HG03103 (cell line): ENCODE measurements around the gene ZBTB24.
"Not testable (repeated sequence)": the region's sequence is repeated elsewhere in the genome, so short reads cannot be mapped to it uniquely, and the experiment has no call there.

Experiments used
- ATAC-seq: cut with Tn5 transposase; IDR thresholded peaks from one replicate; pipeline ENCODE4 v1.9.1; 2021; ENCODE audit warnings: low read depth; ENCODE audit not compliant: unreplicated experiment

Gene ZBTB24

DNA sequence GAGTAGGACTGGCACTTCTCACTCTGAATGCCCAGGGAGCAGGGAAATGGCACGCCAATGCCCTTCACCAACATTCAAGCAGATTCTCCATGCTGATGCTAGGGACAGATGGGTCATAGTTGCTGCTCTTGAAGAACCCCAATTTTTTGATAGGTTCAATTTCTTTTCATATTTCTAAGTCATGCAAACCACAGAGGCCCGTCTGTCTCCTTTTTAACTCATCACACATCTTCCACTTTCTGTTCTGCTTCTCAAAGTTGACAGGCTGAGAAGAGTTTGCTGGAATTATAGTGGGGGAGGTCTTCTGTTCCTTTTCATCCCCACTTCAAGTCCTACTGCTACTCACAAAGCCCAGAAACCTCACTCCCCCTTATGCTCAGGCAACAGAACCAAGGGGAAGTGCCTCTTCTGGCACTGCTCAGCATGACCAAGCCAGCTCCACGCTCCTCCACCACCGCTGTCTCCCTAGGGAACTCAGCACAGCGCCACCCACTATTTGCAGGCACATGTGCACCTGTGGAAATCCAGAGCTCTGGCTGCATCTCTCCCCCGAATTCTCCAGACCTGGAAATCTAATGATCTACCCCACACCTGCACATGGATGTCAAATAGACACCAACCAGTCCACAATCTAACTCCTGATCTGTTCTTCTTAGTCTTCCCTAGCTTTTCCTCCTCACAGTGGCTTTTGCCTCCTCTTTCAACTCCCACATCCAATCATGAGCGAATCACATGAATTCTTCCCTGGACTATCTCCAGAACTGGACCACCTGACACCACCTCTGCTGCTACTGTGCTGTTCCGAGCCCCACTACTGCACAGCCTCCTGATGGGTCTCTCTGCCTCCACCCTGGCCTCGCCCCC, 10.7 kb downstream of the ZBTB24 start:
- no peak for ATAC-seq

DNA sequence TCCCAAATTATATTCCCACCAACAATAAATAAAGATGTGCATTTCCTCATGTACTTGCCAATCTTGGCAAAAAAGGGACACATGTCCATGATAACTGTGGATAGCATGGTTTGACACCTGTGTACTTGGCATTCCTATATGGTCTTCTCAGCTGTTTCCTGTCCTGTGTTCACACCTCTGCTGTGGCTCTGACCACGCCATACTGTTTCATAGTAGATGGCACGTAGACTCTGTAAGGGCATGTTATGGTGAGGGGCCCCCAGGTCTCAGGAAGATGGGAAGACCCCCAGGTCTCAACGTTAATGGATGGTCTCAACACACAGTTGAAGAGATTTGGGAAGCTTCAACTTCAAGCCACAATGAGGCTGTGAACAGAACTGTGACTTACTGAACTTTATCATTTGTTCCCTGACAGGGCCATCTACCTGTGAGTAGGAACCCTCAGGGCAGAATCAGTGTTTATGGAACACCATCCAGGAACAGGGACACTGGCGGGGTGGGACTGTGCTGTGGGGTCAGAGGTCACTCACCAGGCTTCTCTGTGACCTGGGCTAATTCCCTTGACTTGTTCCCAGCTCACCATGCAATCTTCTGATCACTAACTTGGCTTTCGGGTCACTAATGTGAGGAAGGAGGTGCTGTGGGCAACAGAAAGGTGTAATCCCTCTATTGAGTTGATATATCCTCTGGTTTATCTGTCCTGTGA, 11.8 kb downstream of the ZBTB24 start:
- no peak for ATAC-seq

DNA sequence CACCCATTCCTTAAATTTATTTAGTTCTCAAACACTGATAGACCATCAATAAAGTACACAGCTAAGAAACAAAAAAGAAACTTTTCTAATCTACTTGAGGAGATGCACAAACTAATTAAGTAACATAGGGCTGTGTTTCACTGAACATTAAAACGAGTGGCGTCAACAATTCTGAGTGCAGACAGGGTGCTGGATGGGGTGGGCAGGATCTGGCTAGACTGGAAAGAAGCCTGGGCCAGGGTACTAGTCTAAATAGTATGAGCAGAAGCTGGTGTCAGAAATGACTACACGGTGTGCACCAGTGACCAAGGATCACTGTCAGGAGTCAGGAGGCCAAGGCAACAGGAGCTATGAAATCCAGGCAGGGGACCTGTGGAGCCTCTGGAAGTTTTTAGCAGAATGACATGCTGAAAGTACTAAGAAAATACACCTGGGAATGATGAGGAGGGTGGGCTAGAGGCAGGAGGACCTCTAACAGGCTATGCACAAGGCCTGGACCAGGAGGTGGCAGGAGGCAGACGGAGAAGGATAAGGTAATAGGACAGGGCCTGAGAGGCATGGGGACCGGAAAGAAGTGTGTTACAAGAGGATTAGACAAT, 13.3 kb downstream of the ZBTB24 start:
- no peak for ATAC-seq

DNA sequence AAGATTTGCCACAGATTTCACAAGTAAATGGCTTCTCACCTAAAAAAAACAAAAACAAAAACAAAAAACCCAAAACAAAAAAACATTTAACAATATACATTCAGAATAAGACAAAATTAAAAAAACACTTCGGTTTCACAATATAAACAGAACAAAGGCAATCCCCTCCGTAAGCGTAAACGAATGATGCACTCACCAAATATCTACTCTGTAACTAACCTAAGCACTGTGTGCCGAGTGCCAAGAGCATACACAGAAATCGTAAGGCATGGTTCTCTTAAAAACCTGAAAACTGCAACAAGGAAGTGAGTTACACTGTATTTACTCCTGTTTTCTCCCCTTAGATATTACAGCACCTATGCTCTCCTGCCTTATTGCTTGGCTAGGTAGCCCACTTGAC, 15.3 kb downstream of the ZBTB24 start:
- no peak for ATAC-seq

DNA sequence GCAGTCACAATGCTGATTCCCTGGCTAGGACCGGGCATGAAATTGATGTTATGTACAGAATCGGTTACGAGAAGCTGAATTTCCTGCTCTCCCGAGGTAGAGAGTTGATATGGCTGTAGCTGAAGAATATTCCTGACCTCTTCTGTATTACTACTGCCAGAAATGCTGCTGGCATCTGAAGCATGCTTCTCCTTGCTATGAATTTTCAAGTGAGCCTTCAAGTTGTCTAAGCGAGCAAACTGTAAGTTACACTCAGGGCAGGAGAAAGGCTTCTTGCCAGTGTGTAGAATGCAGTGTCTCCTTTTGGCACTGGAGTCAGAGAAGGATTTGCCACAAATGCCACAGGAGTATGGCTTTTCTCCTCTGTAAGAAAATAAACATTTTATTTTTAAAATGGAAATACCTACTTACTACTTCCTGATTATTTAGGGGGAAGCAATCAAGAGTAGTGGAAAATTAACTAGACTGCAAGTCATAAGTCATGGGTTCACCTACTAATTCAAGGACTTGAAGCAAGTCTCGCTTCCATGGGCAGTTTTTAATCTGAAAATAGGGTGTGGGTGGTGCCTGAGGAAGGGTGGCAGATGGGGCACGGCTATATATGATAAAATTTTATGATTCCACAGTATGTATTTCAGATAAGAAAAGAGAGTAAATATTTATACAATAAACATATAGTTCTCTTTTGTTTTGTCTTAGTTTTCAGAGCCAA, 16.7 kb downstream of the ZBTB24 start:
- ATAC-seq = no peak

DNA sequence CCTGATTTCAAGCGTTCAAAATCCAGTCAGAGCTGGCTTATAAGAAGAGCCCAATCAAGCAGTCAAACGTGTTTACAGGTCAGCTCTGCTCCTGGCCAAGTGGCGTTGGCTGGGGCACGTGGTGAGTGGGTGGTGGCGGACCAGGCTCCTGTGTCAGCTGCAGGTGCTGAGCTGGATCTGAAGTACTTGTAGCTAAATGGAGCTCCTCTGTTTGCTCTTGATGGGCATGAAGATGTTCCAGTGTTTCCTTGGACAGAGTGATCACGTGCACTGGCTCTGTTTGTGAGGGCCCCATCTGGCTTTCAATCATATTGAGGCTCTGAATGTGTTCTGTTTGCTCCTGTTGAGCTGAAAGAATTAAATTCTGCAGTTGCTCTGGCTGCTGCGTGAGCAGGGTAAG, 17.2 kb downstream of the ZBTB24 start:
- ATAC-seq = no peak

DNA sequence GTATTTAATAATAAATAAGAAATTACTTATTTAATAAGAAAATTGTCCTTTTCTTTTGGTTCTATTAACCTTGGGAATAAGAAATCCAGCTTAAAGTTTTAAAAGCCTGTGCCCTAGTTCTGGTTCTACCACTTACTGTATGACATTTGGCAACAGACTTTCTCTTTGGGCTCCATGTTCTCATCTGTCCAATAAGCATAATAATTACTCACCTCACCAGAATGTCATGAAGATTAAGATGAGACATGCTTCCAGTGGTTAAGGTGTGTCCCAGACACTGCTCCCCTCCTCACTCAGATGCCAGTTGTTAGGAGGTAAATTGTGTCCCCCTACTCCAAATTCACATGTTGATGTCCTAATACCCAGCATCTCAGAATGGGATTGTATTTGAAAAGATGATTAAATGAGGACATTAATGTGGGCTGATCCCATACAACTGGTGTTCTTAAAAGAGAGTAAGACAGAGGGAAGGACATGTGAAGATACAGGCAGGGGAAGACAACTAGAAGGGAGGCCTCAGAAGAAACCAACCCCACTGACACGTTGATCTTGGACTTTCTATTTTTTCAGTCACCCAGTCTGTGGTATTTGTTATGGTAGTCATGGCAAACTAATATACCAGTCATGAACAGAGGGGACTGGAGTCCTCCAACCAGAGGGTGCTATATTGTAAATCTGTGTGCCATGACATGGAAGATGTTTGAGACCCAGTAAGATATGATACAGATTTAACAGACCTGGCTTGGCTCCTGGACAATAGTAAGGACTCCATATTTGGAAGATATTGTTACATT, 21.1 kb downstream of the ZBTB24 start:
- ATAC-seq = no peak

DNA sequence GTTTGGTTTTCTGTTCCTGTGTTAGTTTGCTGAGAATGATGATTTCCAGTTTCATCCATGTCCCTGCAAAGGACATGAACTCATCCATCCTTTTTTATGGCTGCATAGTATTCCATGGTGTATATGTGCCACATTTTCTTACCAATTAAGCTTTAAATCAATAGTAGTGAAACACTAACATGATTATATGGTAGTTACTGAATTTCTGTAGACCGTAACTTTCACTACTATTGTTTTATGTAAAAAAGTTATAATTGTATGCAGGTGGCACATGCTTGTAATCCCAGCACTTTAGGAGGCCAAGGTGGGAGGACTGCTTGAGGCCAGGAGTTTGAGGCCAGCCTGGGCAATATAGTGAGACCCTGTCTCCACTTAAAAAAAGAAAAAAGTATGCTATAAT, 21.8 kb downstream of the ZBTB24 start:
- not testable (repeated sequence) for ATAC-seq

DNA sequence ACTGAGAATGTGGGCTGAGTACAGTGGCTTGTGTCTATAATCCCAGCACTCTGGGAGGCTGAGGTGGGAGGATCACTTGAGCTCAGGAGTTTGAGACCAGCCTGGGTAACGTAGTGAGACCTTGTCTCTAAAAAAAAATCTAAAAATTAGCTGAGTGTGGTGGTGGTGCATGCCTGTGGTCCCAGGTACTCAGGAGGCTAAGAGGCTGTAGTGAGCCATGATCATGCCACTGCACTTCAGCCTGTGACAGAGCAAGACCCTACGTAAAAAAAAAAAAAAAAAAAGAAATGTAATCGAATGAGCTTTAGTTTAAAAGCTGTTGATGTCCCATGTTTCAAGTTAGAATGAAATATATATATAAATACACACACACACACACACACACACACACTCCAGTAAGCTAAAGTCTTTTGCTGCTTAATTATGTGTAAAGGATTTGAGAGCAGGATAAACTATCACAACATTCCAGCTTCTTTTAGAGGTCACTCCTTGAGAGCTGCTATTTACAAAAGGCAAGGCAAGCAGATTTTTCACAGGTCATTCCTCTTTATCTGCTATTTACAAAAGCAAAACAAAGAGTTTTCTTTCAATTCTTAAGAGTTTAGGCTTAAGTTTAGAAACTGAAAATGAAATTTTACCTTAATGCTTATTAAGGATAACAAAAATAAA, 22.7 kb downstream of the ZBTB24 start:
- ATAC-seq = no peak

DNA sequence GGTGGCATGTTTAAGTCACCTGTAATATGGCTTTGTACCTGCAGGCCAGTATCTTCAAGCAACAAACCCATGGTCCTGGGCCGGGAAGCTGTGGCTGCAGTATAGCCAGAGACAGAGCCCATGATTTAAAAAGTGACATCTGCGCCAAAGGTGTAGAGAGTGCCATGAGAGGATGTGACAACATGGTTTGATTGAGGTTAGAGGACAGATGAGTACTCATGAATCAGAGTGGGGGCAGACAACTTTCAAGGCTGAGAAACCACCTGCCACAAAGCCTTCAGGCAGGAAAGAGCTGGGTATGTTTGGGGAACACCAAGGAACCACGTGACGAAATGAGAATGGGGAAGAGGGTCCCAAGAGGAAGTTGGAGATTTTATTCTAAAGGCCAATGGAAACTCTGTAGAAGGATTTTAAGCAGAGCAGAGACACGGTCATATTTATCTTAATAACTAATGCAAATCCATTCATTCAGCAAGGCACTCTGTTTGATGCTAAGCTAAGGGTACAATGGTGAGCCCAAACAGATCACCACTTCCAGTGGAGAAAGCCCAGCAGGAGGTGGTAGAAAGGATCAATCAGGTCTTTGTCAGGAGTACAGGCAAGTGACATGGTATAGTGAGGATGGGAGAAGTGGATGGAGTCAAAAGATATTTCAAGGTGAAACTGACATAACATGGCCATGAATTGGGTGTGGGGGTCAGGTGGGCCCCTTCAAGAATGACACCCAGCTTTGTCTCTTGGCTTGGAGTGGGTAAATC, 24.1 kb downstream of the ZBTB24 start:
- ATAC-seq = no peak

DNA sequence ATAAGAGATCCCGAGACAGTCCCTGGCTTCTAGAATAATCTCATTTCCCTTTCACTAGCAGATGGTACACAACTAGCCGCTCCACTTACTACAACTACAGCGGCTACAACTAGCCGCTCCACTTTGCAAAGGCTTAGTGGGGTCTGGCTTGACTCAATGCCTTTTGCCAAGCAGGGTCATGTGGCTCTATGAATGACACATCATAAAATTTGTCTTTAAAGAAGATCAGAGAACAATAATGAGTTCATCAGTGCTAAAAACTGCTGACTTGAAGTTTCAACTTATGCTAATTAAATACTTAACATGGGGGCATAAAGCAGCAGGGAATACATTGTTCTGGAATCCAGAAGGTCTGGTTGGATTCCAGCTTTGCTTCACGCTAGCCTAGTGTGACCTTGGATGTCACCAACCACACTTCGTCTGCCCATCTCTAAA, 25.4 kb downstream of the ZBTB24 start:
- no peak for ATAC-seq

DNA sequence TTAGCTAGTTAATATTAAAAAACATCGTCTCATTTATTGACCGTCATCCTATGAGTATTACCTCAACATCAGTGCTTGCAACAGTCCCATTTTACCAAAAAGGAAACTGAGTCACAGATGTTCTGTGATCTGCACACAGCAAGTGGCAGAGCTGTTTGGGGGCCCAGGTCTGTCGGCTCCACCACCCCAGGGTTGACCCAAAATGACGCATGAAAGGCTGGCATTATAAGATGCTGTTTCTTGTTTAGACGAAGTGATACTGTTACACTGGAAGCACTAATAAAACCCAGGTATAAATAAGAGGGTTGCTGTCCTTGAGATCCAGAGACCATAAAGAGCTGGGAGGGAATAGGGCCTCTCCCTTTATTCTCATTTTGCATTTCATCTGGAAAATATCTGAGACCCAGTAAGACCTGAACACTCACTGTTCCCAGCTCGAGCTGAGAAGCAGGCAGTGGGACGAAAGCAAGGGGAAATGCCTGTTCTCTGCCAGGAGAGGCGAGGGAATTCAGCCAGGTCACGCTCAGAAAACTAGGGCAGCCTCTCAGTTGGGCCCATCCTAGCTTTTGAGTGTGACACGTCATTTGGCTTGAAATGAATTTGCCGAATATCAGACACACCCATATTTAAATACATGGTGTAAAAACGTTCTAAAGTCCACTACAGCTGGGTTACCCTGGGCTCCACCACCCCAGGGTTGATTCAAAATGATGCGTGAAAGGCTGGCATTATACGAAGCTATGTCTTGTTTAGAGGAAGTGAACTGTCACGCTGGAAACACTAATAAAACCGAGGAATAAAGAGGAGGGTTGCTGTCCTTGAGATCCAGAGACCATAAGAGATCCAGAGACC, 26.1 kb downstream of the ZBTB24 start:
- no peak for ATAC-seq

DNA sequence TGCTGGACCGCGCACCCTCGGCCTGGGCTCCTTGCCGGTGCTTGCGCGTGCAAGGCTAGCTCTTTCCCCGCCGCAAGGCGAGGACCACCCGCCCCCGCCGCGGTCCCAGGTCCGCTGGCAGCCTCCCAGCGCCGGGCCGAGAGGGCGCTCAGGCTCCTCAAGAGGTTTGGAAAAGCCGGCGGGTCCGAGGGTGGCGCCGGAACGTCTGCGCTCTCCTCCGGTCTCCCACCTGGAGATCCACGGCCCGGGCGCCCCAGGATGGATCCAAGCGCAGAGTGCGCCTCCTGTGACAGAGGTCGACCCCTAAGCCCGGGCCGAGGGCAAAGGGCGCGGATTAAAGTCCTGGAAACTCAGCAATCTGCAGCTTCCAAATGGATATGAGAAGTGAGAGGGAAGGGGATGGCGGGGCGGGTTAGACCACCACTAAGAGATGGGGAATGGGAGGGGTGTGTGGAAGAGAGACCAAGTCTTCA, 26.9 kb downstream of the ZBTB24 start:
- no peak for ATAC-seq

DNA sequence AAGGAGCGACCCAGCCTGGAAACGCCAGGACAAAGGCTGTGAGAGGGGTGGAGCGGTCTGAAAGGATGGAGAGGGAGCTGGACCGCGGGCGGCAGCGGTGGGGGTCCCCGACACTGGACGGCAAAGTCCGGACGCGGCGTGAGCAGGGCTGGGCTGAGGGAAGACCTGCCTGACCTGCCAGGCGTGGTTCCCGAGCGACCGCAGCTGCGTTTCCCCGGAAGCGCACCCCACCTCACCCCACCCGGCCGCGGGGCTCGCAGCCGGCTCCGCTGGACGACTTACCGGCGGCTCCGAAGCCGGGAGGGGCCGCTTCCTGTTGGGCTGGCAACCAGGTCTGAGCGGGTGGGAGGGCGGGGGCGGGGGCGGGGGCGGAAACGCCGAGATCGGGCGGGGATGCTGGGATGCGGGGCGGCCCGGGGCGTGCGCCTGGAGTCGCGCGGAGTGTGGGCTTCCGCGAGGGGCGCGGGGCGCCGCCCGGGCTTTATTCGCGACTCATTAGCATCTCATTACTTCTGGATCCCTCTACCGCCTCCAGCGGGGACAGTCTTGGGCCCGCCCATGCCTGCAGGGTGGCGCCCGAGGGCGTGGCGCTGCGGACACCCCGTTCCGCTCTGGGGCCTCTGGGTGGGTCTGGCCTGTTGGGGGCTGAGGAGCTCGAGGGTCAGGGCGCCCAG, 27.4 kb downstream of the ZBTB24 start, which contains the start of gene MICAL1:
Gene MICAL1, minus strand, starts transcription at position 336 of the 674 bp plus-strand sequence. CDS start 1,576 bp downstream, outside the sequence.
- ATAC-seq = peak; percentile 52

DNA sequence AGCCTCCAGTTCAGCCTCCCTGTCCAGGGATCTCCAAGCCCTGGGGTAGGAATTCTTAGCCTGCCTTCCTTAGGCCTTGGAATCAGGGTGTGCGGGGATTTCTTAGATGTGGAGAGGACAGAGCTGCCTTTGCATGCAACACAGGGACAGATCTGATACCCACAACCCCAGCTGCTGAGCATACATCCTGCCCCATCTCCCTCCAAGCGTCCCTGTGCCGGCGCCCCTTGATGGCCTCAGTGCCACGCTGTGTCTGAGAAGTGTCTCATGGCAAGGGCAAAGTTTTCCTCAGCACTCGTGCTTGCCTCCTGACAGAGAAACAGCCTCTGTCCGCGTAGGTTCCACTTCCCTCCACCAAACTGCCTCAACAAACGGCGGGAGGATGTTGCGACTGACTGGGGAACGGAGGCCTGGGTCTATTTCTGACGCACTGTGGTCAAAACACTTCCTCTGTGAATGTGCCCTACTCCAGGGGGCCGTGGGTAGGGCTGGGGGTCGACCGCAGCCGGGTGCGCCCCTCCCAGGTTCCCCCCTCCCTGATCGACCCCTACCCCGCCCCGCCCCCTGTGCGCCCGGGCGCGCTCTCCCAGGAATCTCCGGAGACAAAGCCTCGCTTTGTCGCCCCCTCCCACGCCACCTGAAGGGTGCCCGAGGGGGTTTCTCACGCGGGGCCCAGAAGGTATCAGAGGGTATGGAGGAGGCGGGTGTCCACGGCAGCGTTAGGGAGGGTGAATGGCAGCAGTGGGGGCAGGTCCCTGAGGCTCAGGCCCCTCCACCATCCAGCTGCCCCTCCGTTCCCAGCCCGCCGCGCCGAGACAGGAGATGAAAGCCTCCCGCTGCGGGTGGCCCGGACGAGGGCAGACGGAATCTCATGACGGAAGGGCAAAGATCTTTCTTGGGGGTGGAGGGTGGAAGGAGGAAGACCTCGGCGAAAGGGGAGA, 28.3 kb downstream of the ZBTB24 start:
- ATAC-seq = peak; percentile 28
